ENCODE data around the gene RBM8A. TPM values are rescaled to one million over a fixed set of nuclear protein-coding genes. Genes with fewer than 3 reads are reported as not detected.

Gene RBM8A
- total and polyA plus RNA-seq, 9 of the 15 experiments (the other 6 are each of a cell fraction or from before 2014, with no cell fraction given): 215 to 1,035 (median 291) TPM

GRCh38 chr1:145965119-145965744 lies 37.9 kb upstream of the RBM8A start (continued):
- TF ChIP-seq UBTF (IDR thresholded peaks at IDR 0.05; ENCODE audit: borderline replicate concordance in 1 of 2, low read depth in 2 of 2, low read length in 2 of 2) (no peak), ETS1 (conservative IDR thresholded peaks at IDR 0.05; ENCODE audit: control insufficient read depth, low read depth, low read length) (no peak), SAP30 (IDR thresholded peaks at IDR 0.05; ENCODE audit: borderline replicate concordance, insufficient read depth, low read depth, low read length, poor library complexity, severe bottlenecking) (no peak), THAP7 (CRISPR knock-in tag; IDR thresholded peaks at IDR 0.05) (no peak), SMAD1 (IDR thresholded peaks at IDR 0.05; ENCODE audit: low read depth, low read length, partially characterized antibody) (no peak), SNAPC5 (CRISPR knock-in tag; IDR thresholded peaks at IDR 0.05) (no peak), CBX5 (IDR thresholded peaks at IDR 0.05; ENCODE audit: borderline replicate concordance, low read depth) (no peak), SMAD2 (IDR thresholded peaks at IDR 0.05; ENCODE audit: low read depth, low read length) (no peak), MTA3 (IDR thresholded peaks at IDR 0.05; ENCODE audit: borderline replicate concordance) (no peak), MCM5 (IDR thresholded peaks at IDR 0.05; ENCODE audit: low read depth) (no peak), IFI16 (CRISPR knock-in tag; IDR thresholded peaks at IDR 0.05) (no peak), ZNF644 (tag; IDR thresholded peaks at IDR 0.05; ENCODE audit: low read depth) (no peak), GMEB1 (CRISPR knock-in tag; IDR thresholded peaks at IDR 0.05) (no peak), RBM25 (IDR thresholded peaks at IDR 0.05; ENCODE audit: low read depth, low read length, severe bottlenecking) (peak; percentile 73), ZNF232 (CRISPR knock-in tag; IDR thresholded peaks at IDR 0.05) (no peak), NCOA6 (IDR thresholded peaks at IDR 0.05) (no peak), VEZF1 (CRISPR knock-in tag; IDR thresholded peaks at IDR 0.05) (no peak), HDAC8 (tag; IDR thresholded peaks at IDR 0.05) (no peak), ZNF239 (CRISPR knock-in tag; IDR thresholded peaks at IDR 0.05) (no peak)

All from K562 (cell line).